HG03108 (cell line): ENCODE data around the gene CDC14A.
"Not testable (repeated sequence)": the region's sequence is repeated elsewhere in the genome, so short reads cannot be mapped to it uniquely, and the experiment has no call there.

ENCODE experiments used
- ATAC-seq: cut with Tn5 transposase; IDR thresholded peaks from one replicate; pipeline ENCODE4 v1.9.1; 2021; ENCODE audit warnings: moderate library complexity; ENCODE audit not compliant: unreplicated experiment

Gene CDC14A

DNA sequence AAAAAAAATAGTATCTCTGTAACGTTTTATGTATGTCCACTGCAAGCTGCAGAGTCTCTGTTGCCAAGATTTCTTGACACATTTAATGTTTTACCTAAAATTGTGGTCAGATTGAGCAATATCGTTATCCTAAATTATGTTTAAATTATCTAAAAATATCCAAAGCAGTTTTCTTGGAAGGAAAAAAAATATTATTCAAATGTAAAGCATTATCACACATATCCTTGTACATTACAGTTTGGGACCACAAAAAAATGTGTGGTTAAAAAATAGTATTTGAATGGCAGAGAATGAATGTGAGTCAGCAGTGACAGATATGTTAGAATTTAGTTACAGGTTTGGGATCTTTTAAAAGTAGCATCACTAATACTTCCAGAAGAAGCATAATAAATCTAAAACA is 21.2 kb upstream of the CDC14A start:
- ATAC-seq = not testable (repeated sequence)

DNA sequence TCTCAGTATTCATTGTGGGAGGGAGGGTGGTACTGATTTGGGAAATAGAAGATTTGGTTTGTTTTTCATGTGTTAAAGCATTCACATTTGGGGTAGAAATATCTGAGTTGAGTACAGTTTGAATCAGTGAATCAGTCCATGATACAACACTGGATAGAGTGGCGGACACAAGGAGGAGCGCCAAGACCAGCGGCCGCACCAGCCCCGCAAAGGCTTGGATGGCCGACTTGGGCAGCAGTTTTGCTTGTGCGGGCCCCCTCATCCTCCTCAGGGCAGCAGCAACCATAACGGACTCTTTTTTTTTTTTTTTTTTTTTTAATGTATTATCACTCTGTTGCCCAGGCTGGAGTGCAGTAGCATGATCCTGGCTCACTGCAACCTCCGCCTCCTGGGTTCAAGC is 20.0 kb upstream of the CDC14A start:
- ATAC-seq = no peak

DNA sequence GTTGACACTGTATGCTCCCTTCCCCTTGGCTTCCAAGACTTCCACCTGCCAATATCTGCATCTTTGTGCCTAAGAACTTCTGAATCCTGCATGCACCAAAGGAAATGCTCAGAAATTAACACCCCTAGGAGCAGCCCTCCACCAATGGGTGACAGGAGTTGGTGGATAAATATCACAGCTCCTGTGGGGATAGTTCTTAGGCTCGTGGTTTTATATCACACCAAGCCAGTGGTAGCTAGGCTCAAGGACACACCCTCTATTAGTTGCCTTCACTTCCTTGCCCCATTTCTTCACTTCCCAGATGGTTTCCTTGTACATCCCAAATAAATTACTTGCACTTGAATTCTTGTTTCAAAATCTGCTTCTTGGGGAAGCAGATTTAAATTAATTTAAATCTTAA is 16.9 kb upstream of the CDC14A start:
- no peak for ATAC-seq

DNA sequence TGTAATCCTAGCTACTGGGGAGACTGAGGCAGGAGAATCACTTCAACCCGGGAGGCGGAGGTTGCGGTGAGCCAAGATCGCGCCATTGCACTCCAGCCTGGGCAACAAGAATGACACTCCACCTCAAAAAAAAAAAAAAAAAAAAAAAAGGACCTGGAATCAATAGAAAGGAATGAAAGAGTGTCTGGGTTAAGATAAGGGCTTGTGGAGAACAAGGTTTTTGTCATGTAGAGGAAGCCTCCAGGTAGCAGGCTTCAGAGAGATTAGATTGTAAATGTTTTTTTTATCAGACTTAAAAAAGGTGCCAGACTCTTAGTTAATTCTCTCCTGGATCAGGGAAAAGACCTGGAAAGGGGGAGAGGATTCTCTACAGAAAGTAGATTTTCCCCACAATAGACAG is 14.4 kb upstream of the CDC14A start:
- not testable (repeated sequence) for ATAC-seq

DNA sequence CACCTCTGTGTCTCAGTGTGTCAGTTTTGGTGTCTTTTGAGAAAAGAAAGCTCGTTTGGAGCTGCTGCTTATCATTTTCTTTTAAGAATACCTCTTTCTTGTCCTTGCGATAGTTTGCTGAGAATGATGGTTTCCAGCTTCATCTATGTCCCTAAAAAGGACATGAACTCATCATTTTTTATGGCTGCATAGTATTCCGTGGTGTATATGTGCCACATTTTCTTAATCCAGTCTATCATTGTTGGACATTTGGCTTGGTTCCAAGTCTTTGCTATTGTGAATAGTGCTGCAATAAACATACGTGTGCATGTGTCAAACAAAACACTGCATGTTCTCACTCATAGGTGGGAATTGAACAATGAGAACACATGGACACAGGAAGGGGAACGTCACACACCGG is 12.6 kb upstream of the CDC14A start:
- ATAC-seq = not testable (repeated sequence)

DNA sequence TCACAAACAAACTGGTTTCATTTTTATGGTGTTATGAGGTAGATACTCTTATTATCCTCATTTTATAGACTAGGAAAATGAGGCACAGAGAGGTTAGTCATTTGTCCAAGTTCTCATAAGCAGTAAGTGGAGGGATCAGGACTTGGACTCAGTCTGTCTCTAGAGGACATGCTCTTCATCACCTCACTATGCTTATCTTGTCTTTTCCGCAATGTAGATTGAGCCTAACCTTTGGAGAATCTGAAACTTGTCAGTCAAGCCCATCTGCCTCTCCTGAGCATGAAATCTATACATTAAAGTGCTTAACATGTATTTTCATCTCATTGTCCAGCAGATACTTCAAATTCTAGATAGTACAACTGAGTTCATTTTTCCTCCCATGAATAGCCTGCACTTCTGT is 11.8 kb upstream of the CDC14A start:
- ATAC-seq = no peak

DNA sequence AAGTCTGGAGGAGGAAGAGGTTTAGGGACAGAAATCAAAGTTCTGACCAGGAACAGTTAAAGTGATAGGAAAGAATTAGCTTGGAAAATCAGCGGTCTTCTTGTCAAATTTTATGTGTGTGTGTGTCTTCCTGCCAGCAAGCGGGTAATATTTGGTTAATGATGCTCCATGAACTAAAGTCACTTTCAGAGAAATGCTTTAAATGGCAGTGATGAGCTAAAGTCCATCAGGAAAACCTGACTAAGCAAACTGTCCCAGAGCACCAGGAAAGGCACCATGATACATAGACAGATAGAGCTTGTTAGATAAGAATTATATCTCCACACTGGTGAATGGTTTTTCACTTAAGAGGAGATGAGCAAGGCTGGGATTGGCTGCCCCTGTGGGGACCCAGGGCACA is 10.0 kb upstream of the CDC14A start:
- ATAC-seq = no peak

DNA sequence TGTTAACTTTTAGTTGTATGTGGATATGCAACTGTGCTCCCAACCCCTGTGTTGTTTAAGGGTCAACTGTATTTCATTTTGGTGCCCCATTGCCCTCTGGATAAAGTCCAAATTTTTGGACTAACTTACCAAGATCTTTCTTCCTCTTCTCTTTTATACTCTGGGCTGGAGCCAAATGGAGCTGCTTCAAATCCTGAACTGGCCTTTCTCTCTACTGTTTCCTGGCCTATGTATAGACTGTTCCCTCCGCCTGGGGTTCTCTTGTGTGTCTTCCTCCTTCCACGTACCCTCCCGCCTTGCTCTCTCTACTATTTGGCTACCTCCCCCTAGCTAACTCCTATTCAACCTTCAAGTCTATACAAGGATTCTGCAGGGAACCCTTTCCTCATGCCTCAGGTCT is 8.4 kb upstream of the CDC14A start:
- ATAC-seq = no peak

DNA sequence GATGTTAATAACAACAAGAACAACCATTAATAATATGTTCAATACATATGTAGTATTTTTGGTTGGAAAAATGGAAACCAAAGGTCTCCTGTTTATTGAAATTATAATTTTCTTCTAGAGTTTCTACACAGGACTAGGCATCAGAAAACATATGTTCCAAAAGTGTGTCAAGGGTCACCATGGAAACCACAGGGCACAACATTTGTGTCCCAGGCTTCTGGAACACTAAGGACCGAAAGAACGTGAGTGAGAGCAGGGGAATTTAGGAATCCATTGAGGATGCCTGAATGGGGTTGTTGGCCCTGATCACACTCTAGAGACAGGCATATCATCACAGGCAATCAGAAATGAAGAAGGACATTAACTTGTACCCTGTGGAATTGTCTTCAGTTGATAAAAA is 7.5 kb upstream of the CDC14A start:
- no peak for ATAC-seq

DNA sequence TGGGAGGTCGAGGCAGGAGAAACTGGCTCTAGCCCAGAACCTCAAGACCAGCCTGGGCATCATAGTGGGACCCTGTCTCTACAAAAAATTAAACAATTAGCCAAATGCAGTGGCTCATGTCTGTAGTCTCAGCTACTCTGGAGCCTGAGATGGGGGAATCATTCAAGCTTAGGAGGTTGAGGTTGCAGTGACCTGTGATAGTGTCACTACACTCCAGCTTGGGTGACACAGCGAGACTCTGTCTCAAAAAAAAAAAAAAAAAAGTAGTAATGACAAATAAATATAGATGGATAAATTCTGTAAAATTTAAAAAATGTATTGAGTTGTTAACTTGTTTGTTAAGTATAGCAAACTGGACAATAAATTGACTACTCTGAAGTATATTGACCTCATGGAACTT is 5.9 kb upstream of the CDC14A start:
- ATAC-seq = no peak

DNA sequence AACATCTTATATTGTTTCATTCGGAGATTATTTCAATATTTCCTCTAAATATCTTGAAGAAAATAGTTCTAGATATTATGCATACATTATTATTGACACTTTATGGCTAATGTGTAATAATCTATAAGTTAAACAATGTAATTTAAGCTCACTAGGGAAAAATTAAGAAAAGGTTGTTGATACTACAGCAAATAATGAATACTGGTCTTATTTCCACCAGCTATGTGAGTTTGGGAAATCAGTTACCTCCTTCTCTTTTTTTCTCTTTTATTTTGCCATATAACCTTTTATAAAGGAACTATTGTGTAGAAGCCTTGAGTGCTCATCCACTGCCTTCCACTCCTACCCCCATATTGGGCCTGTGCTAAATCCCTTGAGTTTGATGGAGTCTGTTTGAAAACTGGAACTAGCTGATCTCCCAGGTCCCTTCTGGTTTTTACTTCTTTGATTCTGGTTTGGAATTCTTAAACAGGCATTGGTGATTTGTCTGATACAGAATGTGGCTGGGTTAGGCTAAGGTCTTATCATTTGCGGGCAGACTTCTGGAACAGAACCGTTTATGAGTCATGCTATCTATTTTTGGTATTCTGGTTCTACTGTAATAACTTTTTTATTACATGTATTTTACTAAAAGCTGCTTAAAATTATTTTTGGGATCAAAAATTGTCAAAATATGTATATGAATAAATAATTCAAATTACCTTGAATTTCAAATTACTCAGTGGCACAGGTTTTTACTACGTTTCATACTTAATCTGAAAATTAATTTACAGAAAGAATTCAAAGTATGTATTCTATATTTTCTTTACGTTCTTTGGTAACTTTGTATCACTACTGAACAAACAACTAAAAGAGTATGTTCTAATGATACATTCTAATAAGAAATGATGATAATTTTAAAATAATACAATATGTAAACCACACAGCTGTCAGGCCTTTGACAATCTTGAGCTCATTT is 5.0 kb upstream of the CDC14A start:
- no peak for ATAC-seq

DNA sequence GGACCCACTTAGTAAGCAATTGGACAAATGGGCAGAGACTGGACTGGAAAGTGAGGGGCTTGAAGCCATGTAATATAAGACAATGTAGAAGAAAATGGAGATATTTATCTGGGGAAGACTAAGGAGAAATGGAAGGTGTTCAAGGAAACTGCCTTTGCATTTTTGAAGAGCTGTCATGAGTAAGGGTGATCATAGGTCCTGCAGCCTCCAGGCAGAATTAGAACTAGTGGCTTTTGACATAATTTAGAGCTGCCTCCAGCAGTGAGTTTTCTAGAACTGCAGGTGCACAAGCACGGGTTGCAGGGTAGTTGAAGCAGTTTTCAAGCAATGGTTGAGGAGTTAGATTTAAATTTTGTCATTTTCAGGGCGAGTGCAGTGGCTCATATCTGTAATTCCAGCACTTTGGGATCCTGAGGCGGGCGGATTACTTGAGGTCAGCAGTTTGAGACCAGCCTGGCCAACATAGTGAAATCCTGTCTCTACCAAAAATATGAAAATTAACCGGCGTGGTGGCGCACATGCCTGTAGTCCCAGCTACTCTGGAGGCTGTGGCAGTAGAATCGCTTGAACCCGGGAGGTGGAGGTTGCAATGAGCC is 3.7 kb upstream of the CDC14A start:
- no peak for ATAC-seq

DNA sequence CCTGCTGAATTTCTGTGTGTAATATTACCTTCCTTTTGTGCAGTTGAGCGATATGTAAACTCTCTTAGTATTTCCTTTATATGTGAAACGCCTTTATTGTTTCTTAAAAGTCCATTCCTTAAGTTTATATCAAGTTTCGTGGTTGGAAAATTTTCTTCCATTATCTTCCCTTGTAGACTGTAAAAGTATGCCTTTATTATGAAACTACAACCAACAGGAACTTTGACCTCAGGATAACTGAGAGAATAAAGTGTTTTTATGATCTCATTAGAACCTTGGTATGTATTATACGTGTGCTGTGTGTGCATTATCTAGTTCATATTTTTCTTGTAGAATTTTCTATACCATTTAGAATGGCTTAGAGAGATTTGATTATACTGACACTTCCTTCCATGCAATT is 3.1 kb upstream of the CDC14A start:
- ATAC-seq = no peak

DNA sequence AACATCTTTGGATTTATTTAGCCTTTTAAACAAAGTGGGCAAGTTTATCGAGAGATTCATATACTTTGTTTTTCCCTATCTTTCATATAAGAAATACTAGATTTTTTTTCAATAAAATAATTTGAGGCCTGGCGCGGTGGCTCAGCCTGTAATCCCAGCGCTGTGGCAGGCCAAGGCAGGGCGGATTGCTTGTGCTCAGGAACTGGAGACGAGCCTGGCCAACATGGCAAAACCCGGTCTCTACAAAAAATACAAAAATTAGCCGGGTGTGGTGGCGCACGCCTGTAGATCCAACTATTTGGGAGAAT is 1.6 kb upstream of the CDC14A start:
- no peak for ATAC-seq

DNA sequence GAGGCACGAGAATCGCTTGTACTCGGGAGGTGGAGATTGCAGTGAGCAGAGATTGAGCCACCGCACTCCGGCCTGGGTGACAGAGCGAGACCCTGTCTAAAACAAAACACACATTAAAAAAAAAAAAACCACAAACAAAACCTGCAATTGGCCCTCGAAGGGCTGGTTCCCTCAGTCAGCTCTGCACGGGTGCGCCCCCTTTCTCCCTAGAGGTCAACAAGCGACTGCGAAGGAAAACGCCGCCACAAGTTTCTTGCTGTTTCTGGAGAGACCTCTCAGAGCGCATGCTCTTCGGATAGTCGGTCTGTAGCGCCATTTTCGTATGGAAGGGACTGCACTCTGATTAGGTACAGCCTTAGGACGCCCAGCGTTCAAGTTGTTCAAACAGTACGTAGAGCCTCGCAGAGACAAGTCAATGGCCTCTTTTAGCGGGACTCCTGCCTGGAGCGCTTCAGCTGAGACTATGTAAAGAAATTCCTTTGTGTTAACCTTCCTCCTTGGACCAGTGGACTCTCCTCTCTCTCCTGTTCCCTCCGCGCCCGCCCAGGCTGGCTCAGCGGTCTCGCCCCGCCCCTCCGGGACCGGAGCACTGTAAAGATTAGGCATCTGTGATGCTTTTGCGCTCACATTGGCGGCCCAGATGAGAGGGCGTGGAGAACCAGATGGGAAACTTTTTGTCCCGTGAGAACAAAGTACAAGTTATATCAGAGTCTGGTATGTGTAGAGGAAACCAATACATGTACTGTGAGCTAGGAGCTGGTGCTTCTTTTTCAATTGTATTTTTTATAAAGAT is 1.0 kb upstream of the CDC14A start:
- ATAC-seq = peak; percentile 57

DNA sequence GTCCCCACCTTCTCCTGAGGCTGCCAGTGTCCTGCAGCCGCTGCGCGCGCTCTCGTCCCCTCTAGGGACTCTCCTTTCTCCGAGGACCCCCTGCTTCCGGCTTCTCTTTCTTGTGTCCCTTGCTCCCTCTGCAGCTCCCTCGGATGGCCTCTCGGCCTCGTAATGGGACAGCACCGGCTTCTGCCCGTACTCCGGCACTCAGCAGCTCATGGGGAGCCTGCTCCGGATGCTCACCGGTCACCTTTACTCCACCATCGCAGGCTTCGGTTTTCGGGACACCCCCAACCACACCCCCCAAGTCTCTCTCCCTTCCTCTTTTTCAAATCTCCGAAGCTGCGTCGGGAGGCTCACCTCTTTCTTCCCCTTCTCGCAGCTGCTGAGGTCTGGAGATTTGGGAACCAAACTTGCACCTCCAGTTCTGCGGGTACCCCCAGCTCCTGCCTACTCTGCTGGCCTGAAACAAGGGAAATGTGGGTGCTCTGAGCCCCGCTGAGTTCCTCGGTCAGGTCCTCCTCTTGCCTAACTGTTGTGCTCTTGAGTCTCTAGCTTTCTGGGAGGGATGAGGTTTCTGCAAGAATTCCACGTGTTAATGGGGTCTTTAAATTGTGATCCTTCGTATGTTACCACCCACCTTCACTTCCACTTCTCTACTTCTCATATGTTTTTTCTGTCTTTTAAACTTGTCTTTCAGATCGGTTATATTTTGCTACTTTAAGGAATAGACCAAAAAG is 930 bp downstream of the CDC14A start:
- ATAC-seq = peak; percentile 29

DNA sequence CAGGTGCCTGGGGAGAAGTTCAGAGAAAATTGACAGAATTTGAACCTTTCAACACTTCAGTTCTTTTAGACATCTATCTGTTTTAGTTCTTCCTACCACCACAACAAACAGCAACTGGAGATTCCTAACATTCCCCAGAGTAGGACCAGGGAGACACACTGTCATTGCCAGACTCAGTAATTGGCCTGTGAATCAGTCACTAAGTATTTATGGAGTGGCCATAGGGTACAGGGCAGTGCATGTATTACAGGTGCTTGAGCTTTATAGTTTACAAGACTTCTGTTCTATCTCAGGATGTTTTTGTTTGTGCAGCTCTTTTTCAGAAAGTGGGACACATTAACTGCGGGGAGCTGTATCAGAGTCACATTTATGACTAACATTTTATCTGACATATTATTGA is 1.7 kb downstream of the CDC14A start:
- no peak for ATAC-seq

DNA sequence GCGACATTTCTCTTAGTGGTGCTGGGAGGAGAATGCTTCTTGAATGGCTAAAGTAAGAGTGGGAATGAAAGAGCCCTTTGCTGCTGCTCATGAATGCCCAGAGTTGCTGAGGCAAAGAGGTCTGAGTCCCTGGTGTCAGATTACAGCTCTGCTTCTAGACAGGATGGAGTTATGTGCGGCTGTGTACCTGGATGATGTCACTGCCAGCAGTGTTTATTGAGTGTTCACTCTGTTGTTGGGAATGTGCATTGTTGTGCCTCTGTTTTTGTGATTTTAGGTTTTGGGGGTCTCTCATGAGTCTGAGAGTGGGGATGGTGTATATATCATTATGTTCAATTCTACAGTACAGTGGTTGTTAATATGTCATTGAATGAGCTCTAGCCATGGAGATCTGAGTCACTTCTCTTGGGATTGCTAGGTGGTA is 2.7 kb downstream of the CDC14A start:
- no peak for ATAC-seq

DNA sequence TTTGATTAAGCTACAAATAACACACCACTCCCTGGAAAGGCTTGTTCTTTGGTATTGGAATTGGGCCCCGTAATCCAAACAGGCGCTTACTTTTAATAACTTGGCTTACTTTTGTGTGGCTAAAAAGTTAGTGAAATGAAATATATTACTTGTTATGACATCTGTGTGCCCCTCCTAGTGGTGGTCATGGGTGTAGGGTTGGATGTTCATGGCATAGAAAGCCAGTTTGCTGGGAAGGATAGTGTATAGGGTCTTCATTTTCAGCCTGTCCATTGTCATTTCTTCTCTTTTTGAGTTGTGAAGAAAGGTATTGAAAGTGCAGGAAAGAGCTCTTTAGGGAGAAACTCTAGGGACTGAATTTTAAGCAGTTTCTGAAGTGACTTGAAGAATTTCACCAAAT is 5.9 kb downstream of the CDC14A start:
- no peak for ATAC-seq

DNA sequence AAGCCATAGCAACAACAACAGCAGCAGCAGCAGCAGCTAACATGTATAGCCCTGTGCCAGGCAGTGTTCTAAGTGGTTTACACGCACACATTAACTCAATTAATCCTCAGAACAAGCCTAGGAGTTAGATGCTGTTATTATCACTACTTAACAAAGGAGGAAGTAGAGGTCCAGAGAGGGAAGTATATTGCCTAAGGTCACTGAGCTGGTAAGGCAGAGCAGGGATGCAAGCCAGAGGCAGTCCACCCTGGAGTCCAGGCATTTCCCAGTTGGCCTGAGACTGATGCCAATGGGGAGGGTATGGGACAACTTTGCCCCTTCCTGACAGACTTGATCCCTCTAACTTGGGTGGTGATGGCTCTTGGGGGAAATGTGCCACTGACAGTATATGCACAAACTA is 6.8 kb downstream of the CDC14A start:
- no peak for ATAC-seq

DNA sequence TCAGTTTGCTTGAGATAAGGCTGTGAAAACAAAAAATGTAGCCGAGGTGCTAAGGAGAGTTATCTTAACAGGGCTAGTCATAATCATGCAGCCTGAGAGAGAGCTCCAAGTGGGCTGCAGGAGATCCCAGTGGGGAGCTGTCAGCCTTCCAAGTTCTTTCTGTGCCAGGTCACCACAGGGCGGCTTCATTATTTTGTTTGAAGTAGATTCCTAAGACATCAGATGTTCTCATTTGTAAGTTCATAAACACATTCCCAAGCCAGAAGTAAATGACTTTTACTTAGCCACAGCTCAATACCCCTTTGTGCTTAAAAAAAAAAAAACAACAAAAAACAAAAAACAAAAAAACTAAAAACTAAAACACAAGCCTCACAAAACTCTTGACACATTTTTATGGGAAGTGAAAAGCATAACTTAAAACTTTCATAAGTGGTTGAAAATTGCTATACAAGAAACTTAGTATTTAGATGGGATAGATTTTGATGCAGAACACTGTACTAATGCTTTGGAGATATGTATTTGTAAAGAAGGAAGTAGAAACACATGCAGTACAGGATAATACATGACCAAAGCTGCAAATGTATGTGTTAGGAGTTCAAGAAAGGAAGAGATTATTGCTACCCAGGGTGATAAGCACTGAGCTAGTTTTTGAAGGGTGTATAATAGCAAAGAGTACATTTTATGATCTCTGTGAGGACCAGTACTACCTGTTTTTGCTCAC is 8.6 kb downstream of the CDC14A start:
- ATAC-seq = no peak
